Measurements from ENCODE around the gene NFKBIA.

GRCh38 chr14:35390577-35391387 lies 13.8 kb downstream of the NFKBIA start:
- TF ChIP-seq, protein P1, sequence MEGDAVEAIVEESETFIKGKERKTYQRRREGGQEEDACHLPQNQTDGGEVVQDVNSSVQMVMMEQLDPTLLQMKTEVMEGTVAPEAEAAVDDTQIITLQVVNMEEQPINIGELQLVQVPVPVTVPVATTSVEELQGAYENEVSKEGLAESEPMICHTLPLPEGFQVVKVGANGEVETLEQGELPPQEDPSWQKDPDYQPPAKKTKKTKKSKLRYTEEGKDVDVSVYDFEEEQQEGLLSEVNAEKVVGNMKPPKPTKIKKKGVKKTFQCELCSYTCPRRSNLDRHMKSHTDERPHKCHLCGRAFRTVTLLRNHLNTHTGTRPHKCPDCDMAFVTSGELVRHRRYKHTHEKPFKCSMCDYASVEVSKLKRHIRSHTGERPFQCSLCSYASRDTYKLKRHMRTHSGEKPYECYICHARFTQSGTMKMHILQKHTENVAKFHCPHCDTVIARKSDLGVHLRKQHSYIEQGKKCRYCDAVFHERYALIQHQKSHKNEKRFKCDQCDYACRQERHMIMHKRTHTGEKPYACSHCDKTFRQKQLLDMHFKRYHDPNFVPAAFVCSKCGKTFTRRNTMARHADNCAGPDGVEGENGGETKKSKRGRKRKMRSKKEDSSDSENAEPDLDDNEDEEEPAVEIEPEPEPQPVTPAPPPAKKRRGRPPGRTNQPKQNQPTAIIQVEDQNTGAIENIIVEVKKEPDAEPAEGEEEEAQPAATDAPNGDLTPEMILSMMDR (IDR thresholded peaks at IDR 0.05; ENCODE audit: low read length) = no peak
- no peak for TF ChIP-seq EZH2 (IDR thresholded peaks at IDR 0.05; ENCODE audit: borderline replicate concordance, low read length)

All from OCI-LY1 (cell line).